HCT116 (cell line): ENCODE results near the gene GAK. TPM values are rescaled to one million over a fixed set of nuclear protein-coding genes. Genes with fewer than 3 reads are reported as not detected.

Experiments used
- ATAC-seq: fragments of 200-7000 bp; cut with Tn5 transposase; 2 replicates; pipeline ENCODE4 v1.9.1; 2020; ENCODE audit warnings: mild to moderate bottlenecking, moderate library complexity
- BruUV-seq: library from RNA; stranded (reverse); fragments of 400-500 nt; replicated peaks from 2 replicates; lab custom pipeline; 2021; lab: Mats Ljungman, UMichigan
- CTCF ChIA-PET: fragments of 300-600 bp; sonication (Branson Sonifier 250); formaldehyde crosslinking; loops from one replicate; lab custom pipeline; 2021; ENCODE audit warnings: antibody characterized with exemption; lab: Charles Lee
- POLR2A ChIA-PET: fragments of 300-600, 350-600 bp; sonication (Branson Sonifier 250); formaldehyde crosslinking; loops from one replicate; lab custom pipeline; 2021; ENCODE audit warnings: antibody characterized with exemption; lab: Charles Lee
- RAD21 ChIA-PET, 2 experiments: fragments of 300-600 bp; sonication (Branson Sonifier 250); formaldehyde crosslinking; loops; one replicate each; lab custom pipeline; 2023; ENCODE audit warnings: low total read pairs in 2 of 2; ENCODE audit not compliant: uncharacterized antibody in 2 of 2, unreplicated experiment in 2 of 2, low non-redundant PET in 1 of 2; lab: Charles Lee
- DNase-seq: peaks from one replicate; pipeline ENCODE4 v3.0.0-alpha.2; 2010; ENCODE audit warnings: low read depth, low spot score
- H2AFZ ChIP-seq: fragments of 200-600 bp; shearing (Covaris generic), sonication (generic); 2 replicates; pipeline ENCODE4 v1.6.1; 2017; ENCODE audit warnings: low read depth, mixed run types, mixed read lengths, antibody characterized with exemption, low read length; ENCODE audit not compliant: poor library complexity, severe bottlenecking
- H3K27ac ChIP-seq: 2 replicates; pipeline ENCODE4 v1.5.1; 2012; ENCODE audit warnings: low read depth, low read length
- H3K27me3 ChIP-seq: fragments of 200-600 bp; sonication (generic); 2 replicates; pipeline ENCODE4 v1.6.1; 2016; ENCODE audit warnings: mixed run types, low read length, mixed read lengths; ENCODE audit not compliant: insufficient read depth
- H3K36me3 ChIP-seq, 2 experiments: fragments of 200-500 bp in 1 of 2; fragments of 200-600 bp in 1 of 2; sonication (Bioruptor generic) in 1 of 2; sonication (generic) in 1 of 2; 2 replicates each; pipeline versions ENCODE4 v1.5.1 to v1.6.1; 2014 to 2016; ENCODE audit warnings: low read length in 2 of 2, inconsistent platforms in 1 of 2, mixed read lengths in 1 of 2, mixed run types in 1 of 2; ENCODE audit not compliant: insufficient read depth in 2 of 2, control insufficient read depth in 1 of 2
- H3K4me1 ChIP-seq, 2 experiments: fragments of 200-600 bp in 1 of 2; sonication (generic) in 1 of 2; 2 replicates each; pipeline versions ENCODE4 v1.5.1 to v1.6.1; 2012 to 2017; ENCODE audit warnings: low read length in 2 of 2, inconsistent platforms in 1 of 2, mild to moderate bottlenecking in 1 of 2, mixed read lengths in 1 of 2, mixed run types in 1 of 2, moderate library complexity in 1 of 2; ENCODE audit not compliant: insufficient read depth in 2 of 2, control insufficient read depth in 1 of 2
- H3K4me2 ChIP-seq: fragments of 200-600 bp; sonication (generic); 2 replicates; pipeline ENCODE4 v1.6.1; 2017; ENCODE audit warnings: mixed run types, low read length, mixed read lengths
- H3K4me3 ChIP-seq, 2 experiments: fragments of 200-600 bp in 1 of 2; sonication (generic) in 1 of 2; replicated peaks in 1 of 2; 2 replicates each; pipeline ENCODE4 v1.5.1; 2011 to 2016; ENCODE audit warnings: low read length in 2 of 2, control low read depth in 1 of 2, low read depth in 1 of 2, mild to moderate bottlenecking in 1 of 2, mixed read lengths in 1 of 2, mixed run types in 1 of 2
- H3K79me2 ChIP-seq: fragments of 200-600 bp; sonication (generic); 2 replicates; pipeline ENCODE4 v1.6.1; 2017; ENCODE audit warnings: mild to moderate bottlenecking, mixed run types, low read length, moderate library complexity, mixed read lengths; ENCODE audit not compliant: insufficient read depth
- H3K9ac ChIP-seq: fragments of 200-600 bp; sonication (generic); 2 replicates; pipeline ENCODE4 v1.6.1; 2016; ENCODE audit warnings: low read length, mixed read lengths
- H3K9me2 ChIP-seq: fragments of 200-600 bp; sonication (generic), shearing (Covaris generic); 2 replicates; pipeline ENCODE4 v1.6.1; 2017; ENCODE audit warnings: mixed run types, mild to moderate bottlenecking, moderate library complexity; ENCODE audit not compliant: insufficient read depth
- H3K9me3 ChIP-seq, 2 experiments: fragments of 200-500 bp in 1 of 2; fragments of 200-600 bp in 1 of 2; sonication (Bioruptor generic) in 1 of 2; sonication (generic) in 1 of 2; 2 replicates each; pipeline ENCODE4 v1.6.1; 2014 to 2017; ENCODE audit warnings: low read length in 2 of 2, mixed read lengths in 2 of 2, inconsistent platforms in 1 of 2, low read depth in 1 of 2, mild to moderate bottlenecking in 1 of 2, mixed run types in 1 of 2, moderate library complexity in 1 of 2; ENCODE audit not compliant: control insufficient read depth in 1 of 2, insufficient read depth in 1 of 2
- H4K20me1 ChIP-seq: fragments of 200-600 bp; sonication (generic), shearing (Covaris generic); 2 replicates; pipeline ENCODE4 v1.6.1; 2017; ENCODE audit warnings: mixed run types, mild to moderate bottlenecking, moderate library complexity; ENCODE audit not compliant: insufficient read depth
- CEBPB ChIP-seq: IDR thresholded peaks from 2 replicates; pipeline ENCODE4 v1.6.1; 2012; ENCODE audit warnings: low read depth
- CTCF ChIP-seq, 3 experiments: fragments of 200-600 bp in 1 of 3; sonication (generic) in 1 of 3; IDR thresholded peaks in 2 of 3; conservative IDR thresholded peaks in 1 of 3; 2 replicates each; pipeline ENCODE4 v1.5.1; 2012 to 2017; ENCODE audit warnings: low read depth in 2 of 3, low read length in 2 of 3, antibody characterized with exemption in 1 of 3, borderline replicate concordance in 1 of 3, control low read depth in 1 of 3, mild to moderate bottlenecking in 1 of 3, mixed read lengths in 1 of 3, mixed run types in 1 of 3, moderate library complexity in 1 of 3; ENCODE audit not compliant: insufficient read depth in 1 of 3
- EGR1 ChIP-seq: IDR thresholded peaks from 2 replicates; pipeline ENCODE4 v1.6.1; 2012; ENCODE audit warnings: low read depth
- EZH2phosphoT487 ChIP-seq: fragments of 200-600 bp; IDR thresholded peaks from 2 replicates; pipeline ENCODE4 v1.6.1; 2018; ENCODE audit warnings: antibody characterized with exemption, borderline replicate concordance
- FOSL1 ChIP-seq: IDR thresholded peaks from 2 replicates; pipeline ENCODE4 v1.6.1; 2012; ENCODE audit warnings: low read depth
- JUND ChIP-seq: IDR thresholded peaks from 2 replicates; pipeline ENCODE4 v1.6.1; 2012
- MAX ChIP-seq: IDR thresholded peaks from 2 replicates; pipeline ENCODE4 v1.6.1; 2012
- POLR2AphosphoS5 ChIP-seq: IDR thresholded peaks from 2 replicates; pipeline ENCODE4 v1.6.1; 2011; ENCODE audit warnings: mild to moderate bottlenecking, low read depth, low read length, moderate library complexity
- REST ChIP-seq: IDR thresholded peaks from 2 replicates; pipeline ENCODE4 v1.6.1; 2012; ENCODE audit warnings: low read depth
- SIN3A ChIP-seq: IDR thresholded peaks from 2 replicates; pipeline ENCODE4 v1.6.1; 2012; ENCODE audit warnings: low read depth
- SP1 ChIP-seq: IDR thresholded peaks from 2 replicates; pipeline ENCODE4 v1.6.1; 2012; ENCODE audit warnings: low read depth
- SRF ChIP-seq: IDR thresholded peaks from 2 replicates; pipeline ENCODE4 v1.6.1; 2012; ENCODE audit warnings: low read depth
- TCF7L2 ChIP-seq: IDR thresholded peaks from 2 replicates; pipeline ENCODE4 v1.7.0; 2011; ENCODE audit warnings: borderline replicate concordance, inconsistent platforms; ENCODE audit not compliant: insufficient read depth, insufficient read length; ENCODE audit errors: extremely low read depth
- YY1 ChIP-seq: IDR thresholded peaks from 2 replicates; pipeline ENCODE4 v1.6.1; 2011; ENCODE audit warnings: low read length, low read depth, moderate library complexity, mild to moderate bottlenecking; ENCODE audit not compliant: insufficient replicate concordance; ENCODE audit errors: extremely low read depth
- ZBTB33 ChIP-seq: IDR thresholded peaks from 2 replicates; pipeline ENCODE4 v1.6.1; 2011; ENCODE audit warnings: mild to moderate bottlenecking, low read length, moderate library complexity; ENCODE audit not compliant: insufficient replicate concordance; ENCODE audit errors: extremely low read depth
- ZFX ChIP-seq: fragments of 450-650 bp; IDR thresholded peaks from 2 replicates; pipeline ENCODE4 v1.6.1; 2017
- intact Hi-C: fragments of 100-400 bp; cut with micrococcal nuclease; formaldehyde crosslinking; loops from 2 replicates; pipeline ENCODE4 v1.10.0; 2022
- total RNA-seq: library from RNA; stranded (reverse); gene quantifications from one replicate; pipeline ENCODE4 v1.2.1, GENCODE V29; 2021; ENCODE audit not compliant: unreplicated experiment
- TF ChIP-seq, protein P1 (sequence below): IDR thresholded peaks from 2 replicates; pipeline ENCODE4 v1.6.1; 2012

The GAK gene
- total RNA-seq, 1 experiment from 2014 or later = 123 TPM

GRCh38 chr4:946517-947471 is 14.7 kb upstream of the GAK start:
- TF ChIP-seq TCF7L2 = no peak
- TF ChIP-seq EZH2phosphoT487 = no peak
- TF ChIP-seq CTCF (IDR thresholded peaks at IDR 0.05 in 2 of 3, conservative IDR thresholded peaks at IDR 0.05 in 1 of 3; ENCODE audit: borderline replicate concordance in 1 of 3, insufficient read depth in 1 of 3, low read depth in 2 of 3, low read length in 2 of 3) = no peak
- TF ChIP-seq EGR1 = no peak
- TF ChIP-seq SIN3A = no peak
- TF ChIP-seq, protein P1, sequence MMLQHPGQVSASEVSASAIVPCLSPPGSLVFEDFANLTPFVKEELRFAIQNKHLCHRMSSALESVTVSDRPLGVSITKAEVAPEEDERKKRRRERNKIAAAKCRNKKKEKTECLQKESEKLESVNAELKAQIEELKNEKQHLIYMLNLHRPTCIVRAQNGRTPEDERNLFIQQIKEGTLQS = no peak
- no peak for TF ChIP-seq REST
- no peak for TF ChIP-seq JUND
- no peak for TF ChIP-seq POLR2AphosphoS5
- no peak for TF ChIP-seq SP1
- TF ChIP-seq YY1 = no peak
- TF ChIP-seq MAX = no peak
- no peak for TF ChIP-seq ZFX
- no peak for TF ChIP-seq ZBTB33
- no peak for TF ChIP-seq SRF
- TF ChIP-seq CEBPB = no peak
- no peak for TF ChIP-seq FOSL1
- Histone ChIP-seq H3K79me2 (no peaks in the 10 kb centered on the region), H3K27ac (no peak overlapping the region), H3K36me3 (no peaks in the 10 kb centered on the region), H3K9me2 (no peaks in the 10 kb centered on the region), H3K4me2 (no peak overlapping the region), H3K9ac (no peak overlapping the region), H3K27me3 (no peaks in the 10 kb centered on the region), H3K4me1 (no peaks in the 10 kb centered on the region), H2AFZ (no peak overlapping the region), H4K20me1 (no peaks in the 10 kb centered on the region), H3K4me3 (no peak overlapping the region), H3K9me3 (no peaks in the 10 kb centered on the region)
- DNase-seq = no peak
- ChIA-PET RAD21 (no interaction called here), POLR2A (no interaction called here), CTCF (no interaction called here)
- no peak for ATAC-seq
- BruUV-seq = no TSS peak
- intact Hi-C loops = no loop called here
